Activated T-cell treated with anti-CD3 and anti-CD28 coated beads for 48 hours (primary cell): ENCODE data around the gene SEMA4A.
"Not testable (repeated sequence)": the region's sequence is repeated elsewhere in the genome, so short reads cannot be mapped to it uniquely, and the experiment has no call there.

Source experiments
- DNase-seq: peaks from one replicate; pipeline ENCODE4 v3.0.0-alpha.2; 2020; ENCODE audit warnings: low read depth

Gene SEMA4A

GRCh38 chr1:156160000-156160742 is 6.8 kb downstream of the SEMA4A start:
- DNase-seq = no peak

DNA sequence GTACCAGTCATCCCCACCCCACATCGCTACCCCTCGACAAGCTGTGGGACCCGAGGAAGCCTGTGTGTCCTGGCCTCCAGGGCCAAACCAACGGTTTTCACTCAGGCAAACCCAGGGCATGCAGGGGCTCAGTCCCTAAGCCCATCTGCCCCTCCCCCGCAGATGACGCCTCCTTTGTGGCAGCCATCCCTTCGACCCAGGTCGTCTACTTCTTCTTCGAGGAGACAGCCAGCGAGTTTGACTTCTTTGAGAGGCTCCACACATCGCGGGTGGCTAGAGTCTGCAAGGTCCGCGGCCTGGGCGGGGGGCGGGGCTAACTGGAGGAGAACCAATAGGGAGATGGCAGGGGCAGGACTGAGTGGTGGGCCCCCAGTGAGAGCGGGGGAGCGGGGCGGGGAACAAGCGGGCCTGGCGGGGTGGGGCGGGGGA is 7.4 kb downstream of the SEMA4A start:
- DNase-seq = peak; percentile 82

- DNase-seq = no peak
These were observed 9.1 kb downstream of the SEMA4A start for GRCh38 chr1:156162430-156163037.

DNA sequence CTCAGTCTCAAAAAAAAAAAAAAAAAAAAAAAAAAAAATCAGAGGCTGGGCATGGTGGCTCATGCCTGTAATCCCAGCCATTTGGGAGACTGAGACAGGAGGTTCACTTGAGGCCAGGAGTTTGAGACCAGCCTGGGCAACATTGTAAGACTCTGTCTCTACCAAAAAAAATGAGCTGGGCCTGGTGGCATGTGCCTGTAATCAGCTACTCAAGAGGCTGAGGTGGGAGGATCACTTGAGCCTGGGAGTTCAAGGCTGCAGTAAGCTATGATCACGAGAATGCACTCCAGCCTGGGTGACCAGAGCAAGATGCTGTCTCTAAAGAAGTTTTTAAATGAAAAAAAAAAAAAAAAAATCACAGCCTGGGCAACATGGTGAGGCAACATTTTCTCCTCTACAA is 10.3 kb downstream of the SEMA4A start:
- no peak for DNase-seq

DNA sequence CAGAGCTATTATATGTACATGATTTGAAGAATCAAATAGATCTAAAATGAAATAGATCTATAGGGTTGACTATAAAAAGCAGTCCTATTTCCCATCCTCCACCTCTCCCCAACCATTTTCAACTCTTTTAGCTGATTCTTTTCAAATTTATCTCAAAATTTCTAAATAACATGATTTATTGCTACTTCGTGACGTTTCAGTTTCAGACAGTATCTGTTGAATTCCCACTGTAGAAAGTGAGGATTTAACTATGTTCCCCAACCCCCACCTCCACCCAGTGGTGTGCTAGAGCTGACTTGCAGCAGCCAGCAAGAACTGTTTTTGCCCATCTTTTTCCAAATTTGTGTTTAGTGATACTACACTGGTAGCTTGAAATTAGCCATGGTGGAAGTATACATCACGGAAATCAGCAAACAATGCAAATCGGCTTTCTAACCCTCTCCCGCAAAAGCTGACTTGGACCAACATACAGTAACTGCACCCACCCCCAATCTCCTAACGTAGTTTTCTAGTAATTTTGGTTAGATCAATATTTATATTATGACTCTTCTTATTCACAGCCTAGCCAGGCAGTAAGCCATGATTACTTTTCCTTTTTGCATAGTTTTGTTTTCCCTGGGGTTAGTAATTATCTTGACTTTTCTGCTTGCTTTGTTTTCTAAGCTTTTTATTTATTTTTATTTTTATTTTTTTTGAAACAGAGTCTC is 10.9 kb downstream of the SEMA4A start:
- DNase-seq = no peak

- no peak for DNase-seq
These were observed 11.7 kb downstream of the SEMA4A start for GRCh38 chr1:156165083-156165482.

- DNase-seq = no peak
These were observed 14.2 kb downstream of the SEMA4A start for GRCh38 chr1:156167536-156167935.

DNA sequence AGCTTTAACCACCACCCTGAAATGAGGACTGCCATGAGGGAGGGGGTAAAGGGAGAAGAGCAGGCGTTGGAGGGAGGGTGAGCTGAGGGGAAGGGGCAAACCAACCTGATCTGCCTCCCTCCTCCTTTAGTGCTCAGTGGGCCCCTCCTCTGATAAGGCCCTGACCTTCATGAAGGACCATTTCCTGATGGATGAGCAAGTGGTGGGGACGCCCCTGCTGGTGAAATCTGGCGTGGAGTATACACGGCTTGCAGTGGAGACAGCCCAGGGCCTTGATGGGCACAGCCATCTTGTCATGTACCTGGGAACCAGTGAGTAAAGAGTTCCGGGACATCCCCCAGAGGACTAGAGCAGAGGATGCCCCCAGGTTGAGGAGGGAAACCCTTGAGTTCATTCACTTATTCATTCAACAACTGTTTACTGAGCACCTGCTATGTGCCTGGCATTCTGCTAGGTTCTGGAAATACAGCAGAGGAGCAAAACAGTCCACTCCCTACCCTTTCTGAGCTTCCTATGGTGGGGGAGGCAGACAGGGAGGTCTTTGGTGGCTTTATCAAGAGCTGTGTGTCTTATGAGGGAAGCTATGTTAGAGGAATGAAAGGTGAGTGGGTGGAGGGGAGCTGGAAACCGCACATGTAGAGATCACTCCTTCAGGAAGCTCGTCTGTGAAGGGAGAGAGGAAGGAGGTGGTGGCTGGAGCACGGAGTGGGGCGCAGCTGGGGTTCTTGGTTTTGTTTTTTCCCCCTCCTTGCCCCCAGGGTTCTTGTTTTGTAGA is 19.5 kb downstream of the SEMA4A start:
- DNase-seq = no peak

DNA sequence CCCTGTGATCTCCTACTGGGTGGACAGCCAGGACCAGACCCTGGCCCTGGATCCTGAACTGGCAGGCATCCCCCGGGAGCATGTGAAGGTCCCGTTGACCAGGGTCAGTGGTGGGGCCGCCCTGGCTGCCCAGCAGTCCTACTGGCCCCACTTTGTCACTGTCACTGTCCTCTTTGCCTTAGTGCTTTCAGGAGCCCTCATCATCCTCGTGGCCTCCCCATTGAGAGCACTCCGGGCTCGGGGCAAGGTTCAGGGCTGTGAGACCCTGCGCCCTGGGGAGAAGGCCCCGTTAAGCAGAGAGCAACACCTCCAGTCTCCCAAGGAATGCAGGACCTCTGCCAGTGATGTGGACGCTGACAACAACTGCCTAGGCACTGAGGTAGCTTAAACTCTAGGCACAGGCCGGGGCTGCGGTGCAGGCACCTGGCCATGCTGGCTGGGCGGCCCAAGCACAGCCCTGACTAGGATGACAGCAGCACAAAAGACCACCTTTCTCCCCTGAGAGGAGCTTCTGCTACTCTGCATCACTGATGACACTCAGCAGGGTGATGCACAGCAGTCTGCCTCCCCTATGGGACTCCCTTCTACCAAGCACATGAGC is 23.3 kb downstream of the SEMA4A start:
- no peak for DNase-seq

DNA sequence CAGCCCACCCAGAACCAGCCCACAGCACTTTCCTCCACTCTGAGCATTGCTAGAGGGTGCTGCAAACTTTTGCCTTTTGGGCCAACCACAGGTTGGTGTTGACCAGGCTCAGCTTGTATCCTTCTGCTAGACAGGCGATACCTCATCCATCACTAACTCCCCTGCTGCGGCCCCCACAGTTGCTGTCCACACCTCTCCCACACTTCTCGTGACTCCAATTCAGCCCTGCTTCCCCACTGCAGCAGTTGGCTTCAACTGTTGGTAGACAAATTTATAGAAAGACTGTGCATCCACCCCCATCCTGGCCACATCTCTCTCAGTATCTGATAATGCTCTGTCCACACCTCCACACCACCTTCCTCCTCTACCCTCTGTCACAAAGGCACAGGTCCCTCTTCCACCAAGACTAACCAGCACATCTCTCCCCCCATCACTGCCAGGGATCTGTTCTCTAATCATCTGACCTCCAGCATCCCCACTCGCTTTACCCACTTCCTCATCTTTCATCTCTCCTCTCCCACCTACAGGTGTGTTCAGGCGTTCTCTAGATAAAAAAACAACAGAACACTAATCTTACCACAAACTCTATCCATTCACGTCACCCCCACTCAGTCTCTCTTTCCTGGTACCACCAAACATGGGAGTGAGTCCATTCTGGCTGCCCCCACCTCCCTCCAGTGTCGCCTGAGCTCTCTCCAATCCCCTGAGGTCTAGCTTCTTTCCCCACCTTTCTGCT is 24.7 kb downstream of the SEMA4A start:
- DNase-seq = no peak

GRCh38 chr1:156180471-156180870 is 27.1 kb downstream of the SEMA4A start:
- no peak for DNase-seq

GRCh38 chr1:156181391-156181924 is 28.1 kb downstream of the SEMA4A start:
- not testable (repeated sequence) for DNase-seq

GRCh38 chr1:156182010-156182779 is 28.8 kb downstream of the SEMA4A start:
- DNase-seq = not testable (repeated sequence)

DNA sequence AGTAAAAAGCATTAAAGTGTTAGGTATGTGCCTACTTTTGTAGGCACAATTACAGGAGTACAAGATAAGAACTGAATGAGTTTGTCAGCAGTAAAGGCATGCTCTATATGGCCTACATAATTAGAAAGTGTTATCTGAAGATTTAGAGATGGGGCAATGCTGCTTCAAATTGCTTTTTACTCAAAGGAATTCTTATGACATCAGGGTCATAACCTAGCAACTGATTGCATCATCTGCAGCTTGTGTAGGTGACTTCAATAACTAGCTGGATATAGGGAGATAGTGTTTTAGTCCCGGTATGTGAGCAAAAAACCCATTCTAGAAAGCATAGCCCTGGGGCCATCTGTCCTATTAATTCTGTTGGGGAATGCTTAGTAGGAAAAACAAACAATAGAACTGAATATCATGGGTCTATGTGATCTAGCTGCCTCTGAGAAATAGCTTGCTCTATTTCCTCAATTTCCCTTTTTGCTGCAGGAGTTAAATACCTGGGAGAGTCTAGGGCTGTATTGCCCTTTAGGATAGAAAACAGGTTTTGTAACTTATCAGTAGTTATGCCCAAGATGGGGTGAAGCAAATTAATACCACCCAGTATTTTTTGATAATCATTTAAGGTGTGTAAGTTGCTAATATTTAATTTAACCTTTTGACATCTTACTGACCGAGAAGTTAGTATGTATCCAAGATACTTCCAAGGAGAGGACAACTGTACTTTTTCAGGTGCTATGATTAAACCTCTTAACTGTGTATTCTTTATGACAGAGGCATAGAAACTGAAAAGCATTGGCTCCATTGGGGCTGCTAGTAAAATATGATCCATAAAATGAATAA is 33.2 kb downstream of the SEMA4A start:
- not testable (repeated sequence) for DNase-seq

- DNase-seq = not testable (repeated sequence)
These were observed 36.9 kb downstream of the SEMA4A start for GRCh38 chr1:156190265-156190664.

- no peak for DNase-seq
These were observed 38.0 kb downstream of the SEMA4A start for GRCh38 chr1:156191292-156191964.

GRCh38 chr1:156193208-156193487 is 39.8 kb downstream of the SEMA4A start:
- DNase-seq = no peak

DNA sequence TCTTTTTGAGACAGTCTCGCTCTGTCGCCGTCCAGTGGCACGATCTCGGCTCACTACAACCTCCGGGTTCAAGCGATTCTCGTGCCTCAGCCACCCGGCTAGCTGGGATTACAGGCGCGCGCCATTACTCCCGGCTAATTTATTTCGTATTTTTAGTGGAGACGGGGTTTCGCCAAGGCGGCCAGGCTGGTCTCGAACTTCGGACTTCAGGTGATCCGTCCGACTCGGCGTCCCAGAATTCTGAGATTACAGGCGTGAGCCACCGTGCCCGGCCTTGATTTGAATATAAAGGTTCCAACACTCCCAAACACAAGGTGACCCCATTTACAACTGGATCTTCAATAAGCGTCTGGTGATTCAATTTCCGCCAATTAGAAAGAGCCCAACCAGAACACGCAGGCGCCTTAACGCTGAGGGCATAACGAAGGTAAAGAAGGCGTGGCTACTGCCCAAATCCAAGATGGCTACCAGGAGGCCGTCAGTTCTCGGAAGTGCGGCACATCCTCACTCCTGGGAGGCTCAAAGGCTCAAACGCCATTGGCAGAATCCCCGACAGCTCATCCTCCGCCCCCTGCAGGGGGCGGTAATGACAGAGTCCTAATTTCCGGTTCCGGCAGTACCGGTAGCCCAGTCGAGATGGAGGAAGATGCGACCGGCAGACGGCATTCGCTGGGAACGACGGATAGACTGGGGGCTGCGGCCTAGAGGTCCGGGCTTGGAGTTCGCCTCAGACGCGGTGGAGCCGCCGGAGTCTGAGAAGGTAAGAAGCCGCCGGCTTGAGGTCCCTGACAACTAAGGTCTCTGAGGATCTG is 40.3 kb downstream of the SEMA4A start, which contains the start of gene SLC25A44:
Gene SLC25A44, plus strand, starts transcription at position 617 of the 812 bp plus-strand sequence. CDS start 5,744 bp downstream, outside the sequence.
- DNase-seq = peak; percentile 96
